Activated CD8-positive, alpha-beta memory T cell treated with anti-CD3 and anti-CD28 coated beads, Interleukin-2, amount 50 U/mL, for 1 hour (primary cell): ENCODE data around the gene MTUS2.
"Not testable (repeated sequence)": the region's sequence is repeated elsewhere in the genome, so short reads cannot be mapped to it uniquely, and the experiment has no call there.

Experiments used
- DNase-seq: peaks from one replicate; pipeline ENCODE4 v3.0.0-alpha.2; 2020; ENCODE audit errors: extremely low read depth

Gene MTUS2

GRCh38 chr13:29319451-29319850 lies 499.3 kb downstream of the MTUS2 start:
- no peak for DNase-seq

GRCh38 chr13:29323954-29324353 lies 503.8 kb downstream of the MTUS2 start:
- DNase-seq, result no peak

DNA sequence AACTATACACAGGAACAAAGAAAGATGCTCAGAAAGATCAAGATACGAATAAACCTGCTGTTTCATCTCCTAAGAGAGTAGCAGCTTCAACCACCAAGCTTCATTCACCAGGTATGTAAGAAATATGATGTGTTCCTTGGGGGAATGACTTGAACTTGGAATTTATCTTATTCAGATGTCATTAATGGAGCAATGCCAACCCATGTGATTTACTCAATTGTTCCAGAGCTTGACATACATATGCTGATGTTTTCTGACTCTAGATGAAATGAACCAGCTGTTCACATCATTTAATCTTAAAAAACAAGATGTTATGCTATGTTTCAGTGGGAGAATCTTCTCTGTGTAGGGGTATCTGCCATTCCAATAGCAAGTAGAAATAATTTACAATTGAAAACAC lies 504.5 kb downstream of the MTUS2 start:
- no peak for DNase-seq

GRCh38 chr13:29328501-29328900 lies 508.4 kb downstream of the MTUS2 start:
- DNase-seq, result no peak

DNA sequence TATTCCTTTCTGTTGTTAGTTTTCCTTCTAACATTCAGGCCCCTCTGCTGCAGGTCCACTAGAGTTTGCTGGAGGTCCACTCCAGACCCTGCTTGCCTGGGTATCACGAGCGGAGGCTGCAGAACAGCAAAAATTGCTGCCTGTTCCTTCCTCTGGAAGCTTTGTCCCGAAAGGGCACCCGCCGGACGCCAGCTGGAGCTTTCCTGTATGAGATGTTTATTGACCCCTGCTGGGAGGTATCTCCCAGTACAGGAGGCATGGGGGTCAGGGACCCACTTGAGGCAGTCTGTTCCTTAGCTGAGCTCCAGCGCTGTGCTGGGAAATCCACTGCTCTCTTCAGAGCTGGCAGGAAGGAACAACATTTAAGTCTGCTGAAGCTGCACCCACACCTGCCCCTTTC lies 516.2 kb downstream of the MTUS2 start:
- no peak for DNase-seq

- no peak for DNase-seq
Observed at GRCh38 chr13:29339386-29340272, 519.5 kb downstream of the MTUS2 start.

DNA sequence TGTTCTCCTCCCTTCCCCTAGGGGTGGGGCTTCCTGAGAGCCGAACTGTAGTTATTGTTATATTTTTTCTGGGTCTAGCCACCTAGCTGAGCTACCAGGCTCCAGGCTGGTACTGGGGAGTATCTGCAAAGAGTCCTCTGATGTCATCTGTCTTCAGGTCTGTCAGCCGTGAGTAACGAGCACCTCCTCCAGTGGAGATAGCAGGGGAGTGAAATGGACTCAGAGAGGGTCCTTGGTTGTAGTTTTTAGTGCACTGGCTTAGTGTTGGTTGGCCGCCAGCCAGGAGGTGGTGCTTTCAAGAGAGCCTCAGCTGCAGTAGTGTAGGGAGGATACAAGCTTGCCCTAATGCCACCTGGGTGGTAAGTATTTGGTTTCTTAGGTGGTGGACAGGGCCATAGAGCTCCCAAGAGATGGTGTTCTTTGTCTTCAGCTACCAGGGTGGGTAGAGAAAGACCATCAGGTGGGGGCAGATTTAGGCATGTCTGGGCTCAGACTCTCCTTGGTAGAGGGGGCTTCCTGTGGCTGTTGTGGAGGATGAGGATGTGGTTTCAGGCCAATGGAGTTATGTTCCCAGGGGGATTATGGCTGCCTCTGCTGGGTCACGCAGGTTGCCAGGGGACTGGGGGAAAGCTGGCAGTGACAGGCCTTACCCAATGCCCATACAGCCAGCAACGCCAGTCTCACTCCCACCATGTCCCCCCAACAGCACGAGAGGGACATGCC lies 525.9 kb downstream of the MTUS2 start:
- not testable (repeated sequence) for DNase-seq

GRCh38 chr13:29355029-29355428 lies 534.9 kb downstream of the MTUS2 start:
- DNase-seq, result no peak

DNA sequence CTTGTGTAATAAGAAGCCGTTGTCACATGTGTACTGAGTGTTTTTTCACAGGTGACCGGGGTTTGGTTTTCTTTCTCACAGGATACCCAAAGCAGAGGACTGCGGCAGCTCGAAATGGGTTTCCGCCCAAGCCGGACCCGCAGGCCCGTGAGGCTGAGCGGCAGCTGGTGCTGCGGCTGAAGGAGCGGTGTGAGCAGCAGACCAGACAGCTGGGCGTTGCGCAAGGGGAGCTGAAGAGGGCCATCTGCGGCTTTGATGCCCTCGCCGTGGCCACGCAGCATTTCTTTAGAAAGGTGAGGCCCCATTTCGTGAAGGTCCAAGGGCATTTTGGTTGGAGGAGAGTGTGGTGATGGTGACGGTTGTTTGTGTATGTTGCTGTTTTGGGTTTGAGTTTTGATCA lies 539.0 kb downstream of the MTUS2 start:
- no peak for DNase-seq

DNA sequence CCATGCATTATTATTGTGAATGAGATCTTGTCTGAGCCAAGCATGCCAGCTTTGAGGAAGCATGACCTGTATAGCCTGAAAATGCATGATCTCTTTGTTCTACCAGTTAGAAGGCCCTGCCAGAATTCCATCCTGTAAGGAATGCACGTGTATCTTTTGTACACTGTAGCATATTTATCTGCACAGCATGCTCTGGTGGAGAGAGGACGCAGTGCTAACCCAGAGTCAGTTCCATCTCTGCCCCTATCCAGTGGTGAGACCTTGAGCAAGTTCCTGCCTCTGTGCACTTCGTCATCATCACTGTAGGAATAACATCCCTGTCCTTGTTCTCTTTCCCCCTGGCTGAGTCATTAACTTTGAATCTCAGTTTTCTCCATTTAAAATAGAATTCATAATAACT lies 541.6 kb downstream of the MTUS2 start:
- no peak for DNase-seq

- no peak for DNase-seq
Observed at GRCh38 chr13:29362849-29363604, 542.9 kb downstream of the MTUS2 start.

- DNase-seq, result no peak
Observed at GRCh38 chr13:29369060-29369743, 549.1 kb downstream of the MTUS2 start.

DNA sequence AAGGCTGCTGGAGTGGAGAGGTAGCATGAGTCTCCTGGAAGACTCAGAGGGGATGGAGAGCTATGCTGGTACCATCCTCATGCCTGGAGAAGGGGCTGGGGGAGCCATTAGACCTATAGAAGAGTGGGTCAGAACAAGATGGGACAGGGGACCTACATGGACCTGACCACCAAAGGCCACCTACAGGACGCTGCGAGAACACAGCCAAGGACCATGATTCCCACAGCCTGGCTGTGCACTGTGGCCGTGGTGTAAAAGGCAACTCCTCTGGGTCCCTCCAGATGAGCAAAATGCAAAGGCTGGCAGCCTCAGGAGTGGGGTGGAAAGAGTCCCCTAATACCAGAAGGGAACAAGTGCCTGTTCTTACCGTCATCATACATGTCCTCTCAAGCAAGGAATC lies 559.1 kb downstream of the MTUS2 start:
- DNase-seq, result no peak

- no peak for DNase-seq
Observed at GRCh38 chr13:29379865-29380264, 559.7 kb downstream of the MTUS2 start.

- no peak for DNase-seq
Observed at GRCh38 chr13:29382021-29382420, 561.9 kb downstream of the MTUS2 start.

DNA sequence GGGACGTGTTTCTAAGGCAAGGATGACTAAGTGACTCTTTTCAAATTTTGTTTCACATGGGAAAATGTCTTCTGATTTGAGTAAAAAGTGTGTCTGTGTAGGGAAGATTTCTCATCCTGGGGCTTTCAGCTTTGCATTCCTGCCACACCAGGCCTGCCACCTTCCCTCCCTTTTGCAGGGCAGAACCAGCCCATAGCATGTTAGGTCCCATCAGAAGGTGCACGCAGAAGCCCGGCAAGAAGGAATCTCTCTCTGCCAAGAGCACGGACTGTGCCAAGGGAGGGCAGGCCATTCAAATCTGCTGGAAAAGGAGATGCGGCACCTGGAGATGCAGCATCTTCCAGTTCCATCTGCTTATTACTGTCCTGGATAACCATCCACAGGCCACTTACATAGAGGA lies 563.3 kb downstream of the MTUS2 start:
- no peak for DNase-seq

GRCh38 chr13:29384466-29384865 lies 564.3 kb downstream of the MTUS2 start:
- no peak for DNase-seq

DNA sequence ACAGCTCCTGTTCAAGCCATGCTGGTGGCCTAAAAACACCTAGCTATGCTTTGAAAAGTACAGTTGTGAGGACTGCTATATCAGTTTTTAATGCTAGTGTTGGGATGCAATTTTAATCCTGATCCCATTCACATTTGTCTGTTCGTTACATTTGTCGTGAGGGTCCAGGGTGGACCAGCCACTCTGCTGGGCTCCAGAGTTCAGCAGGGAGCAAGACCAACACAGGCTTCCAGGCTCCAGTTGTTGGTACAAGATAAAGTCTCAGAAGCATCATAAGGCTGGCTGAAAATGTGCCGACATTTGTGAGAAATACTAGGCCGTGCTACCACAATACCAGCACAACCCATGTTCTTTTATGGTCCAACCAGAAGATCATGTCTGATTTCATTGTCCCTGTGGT lies 564.7 kb downstream of the MTUS2 start:
- no peak for DNase-seq

DNA sequence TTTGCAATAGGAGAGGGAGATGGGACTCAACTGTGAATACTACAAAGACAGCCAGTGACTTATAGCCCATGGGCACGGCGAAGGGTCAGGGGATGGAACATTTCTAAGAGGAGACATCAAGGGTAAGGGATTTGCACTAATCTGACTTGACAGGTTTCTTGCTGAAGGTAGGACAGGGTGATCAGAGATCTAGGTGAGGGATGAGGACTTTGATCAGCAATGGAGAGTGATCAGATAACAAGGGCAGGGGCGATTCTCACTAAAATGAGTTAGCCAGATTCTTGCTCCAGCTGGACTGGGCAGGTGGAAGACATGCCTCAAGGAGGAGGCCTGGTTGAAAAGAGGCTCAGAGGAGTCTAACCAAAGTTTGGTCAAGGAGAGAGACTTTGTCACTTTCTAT lies 566.1 kb downstream of the MTUS2 start:
- DNase-seq, result no peak

DNA sequence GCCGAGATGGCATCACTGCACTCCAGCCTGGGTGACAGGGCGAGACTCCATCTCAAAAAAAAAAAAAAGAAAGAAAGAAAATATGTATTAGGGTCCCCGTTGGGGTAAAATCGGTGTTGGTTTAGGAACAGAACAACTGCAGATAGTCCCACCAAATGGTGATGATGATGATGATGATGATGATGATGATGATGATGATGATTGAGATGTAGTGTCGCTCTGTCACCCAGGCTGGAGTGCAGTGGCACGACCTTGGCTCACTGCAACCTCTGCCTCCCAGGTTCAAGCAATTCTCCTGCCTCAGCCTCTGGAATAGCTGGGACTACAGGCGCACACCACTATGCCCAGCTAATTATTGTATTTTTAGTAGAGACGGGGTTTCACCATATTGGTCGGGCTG lies 570.5 kb downstream of the MTUS2 start:
- DNase-seq, result not testable (repeated sequence)

GRCh38 chr13:29396446-29396845 lies 576.3 kb downstream of the MTUS2 start:
- no peak for DNase-seq

- no peak for DNase-seq
Observed at GRCh38 chr13:29397265-29397664, 577.1 kb downstream of the MTUS2 start.
